ENCODE measurements around the gene RAF1.

Gene RAF1

DNA sequence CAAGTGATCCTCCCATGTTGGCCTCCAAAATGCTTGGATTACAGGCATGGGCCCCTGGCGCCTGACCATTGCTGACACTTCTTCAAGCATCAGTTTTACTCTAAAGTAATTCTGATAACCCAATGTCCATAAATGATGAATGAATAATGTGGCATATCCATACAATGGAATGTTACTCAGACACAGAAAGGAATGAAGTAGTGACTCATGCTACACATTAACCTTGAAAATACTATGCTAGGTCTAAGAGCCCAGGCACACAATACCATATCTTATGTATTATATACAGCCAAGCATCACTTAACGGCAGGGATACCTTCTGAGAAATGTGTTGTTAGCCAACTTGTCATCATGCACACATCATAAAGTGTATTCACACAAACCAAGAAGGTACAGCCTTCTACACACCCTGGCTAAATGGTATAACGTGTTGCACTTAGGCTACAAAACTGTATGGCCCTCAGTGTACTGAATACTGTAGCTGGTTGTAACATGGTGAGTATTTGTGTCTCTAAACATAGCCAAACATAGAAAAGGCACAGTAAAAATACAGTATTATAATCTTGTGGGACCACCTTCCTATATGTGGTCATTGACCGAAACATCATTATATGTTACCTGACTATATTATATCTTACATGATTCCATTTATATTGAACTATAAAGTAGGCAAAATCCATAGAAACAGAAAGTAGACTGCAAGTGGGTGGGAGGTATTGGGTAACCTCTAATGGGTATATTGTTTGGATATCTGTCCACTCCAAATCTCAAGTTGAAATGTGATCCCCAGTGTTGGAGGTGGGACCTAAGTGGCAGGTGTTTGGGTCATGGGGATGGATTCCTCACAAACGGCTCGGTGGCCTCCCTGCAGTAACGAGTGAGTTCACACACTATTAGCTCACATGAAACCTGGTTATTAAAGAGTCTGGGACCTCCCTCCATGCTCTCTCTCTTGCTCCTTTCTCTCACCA lies 75.6 kb downstream of the RAF1 start:
- no peak for DNase-seq

DNA sequence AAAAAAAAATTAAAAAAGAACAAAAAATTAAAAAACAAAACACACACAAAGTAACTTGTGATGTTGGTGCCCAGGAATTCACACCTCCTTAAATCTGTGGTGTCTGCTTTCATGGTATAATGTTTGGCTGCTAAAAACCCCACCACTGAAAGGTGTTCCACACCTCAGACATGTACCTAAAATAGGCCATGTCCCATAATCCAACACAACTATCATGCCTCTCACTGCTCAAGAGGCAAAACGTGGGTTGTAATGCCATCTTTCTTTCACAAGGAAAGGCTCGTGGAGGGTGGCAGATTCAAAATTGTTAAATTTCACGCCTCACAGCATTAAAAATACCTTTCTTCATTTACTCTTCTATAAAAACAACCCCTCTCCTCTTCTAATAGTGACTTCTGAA lies 77.5 kb downstream of the RAF1 start:
- no peak for DNase-seq

DNA sequence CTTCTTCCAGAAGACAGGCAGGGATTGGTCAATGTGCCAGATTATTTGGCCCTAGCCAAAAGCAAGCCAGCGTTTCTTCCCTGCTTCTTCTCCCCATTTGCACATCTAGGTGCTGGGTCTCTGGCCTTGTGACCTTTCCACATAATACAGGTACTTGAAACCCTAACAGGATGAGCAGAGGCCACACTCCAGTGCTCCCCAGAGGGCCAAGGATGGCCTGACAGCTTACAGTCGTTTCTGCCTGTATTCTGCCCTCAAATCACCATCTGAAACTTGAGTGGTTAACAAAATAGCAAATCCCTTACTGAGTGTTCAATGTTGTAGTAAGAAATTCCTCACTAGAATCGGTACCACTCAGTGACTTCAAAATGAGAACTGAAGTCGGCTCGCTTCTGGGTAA lies 77.9 kb downstream of the RAF1 start:
- DNase-seq = no peak

DNA sequence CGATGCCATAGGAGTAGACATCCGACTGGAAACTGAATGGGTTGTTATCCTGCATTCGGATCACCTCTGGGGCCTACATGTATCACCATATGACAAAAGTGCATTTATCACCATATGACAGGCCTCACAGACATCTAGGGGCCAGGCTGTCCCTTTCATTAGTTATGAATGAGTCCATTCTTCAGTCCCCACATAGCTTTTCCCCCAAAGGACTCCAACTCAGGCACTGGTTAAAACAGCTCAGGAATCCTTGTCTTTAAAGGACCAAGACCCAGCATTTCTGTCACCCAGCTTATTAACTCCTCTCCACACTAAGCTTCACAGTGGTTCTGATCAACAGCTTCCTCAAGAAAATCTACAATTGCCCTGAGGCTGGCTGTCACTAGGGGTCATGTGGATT lies 78.7 kb downstream of the RAF1 start:
- no peak for DNase-seq

DNA sequence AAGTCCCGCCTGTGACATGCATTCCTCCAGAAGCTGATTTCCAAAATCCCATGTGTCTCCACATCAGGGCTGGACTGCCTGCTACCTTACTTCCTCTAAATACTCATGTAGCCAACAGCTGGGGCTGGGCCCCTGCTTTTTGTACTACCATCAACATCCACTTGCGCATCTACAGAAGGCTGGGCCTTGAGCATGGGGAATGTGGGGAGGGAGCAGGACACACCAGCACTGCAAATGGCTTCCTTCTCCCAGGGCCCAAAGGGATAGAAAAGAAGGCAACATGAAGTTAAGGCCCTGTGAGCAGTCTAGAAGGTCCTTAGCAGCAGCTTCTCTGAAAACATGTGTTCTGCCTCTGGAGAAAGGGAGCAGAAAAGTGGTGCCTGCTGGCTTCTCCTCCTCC lies 79.8 kb downstream of the RAF1 start:
- no peak for DNase-seq

DNA sequence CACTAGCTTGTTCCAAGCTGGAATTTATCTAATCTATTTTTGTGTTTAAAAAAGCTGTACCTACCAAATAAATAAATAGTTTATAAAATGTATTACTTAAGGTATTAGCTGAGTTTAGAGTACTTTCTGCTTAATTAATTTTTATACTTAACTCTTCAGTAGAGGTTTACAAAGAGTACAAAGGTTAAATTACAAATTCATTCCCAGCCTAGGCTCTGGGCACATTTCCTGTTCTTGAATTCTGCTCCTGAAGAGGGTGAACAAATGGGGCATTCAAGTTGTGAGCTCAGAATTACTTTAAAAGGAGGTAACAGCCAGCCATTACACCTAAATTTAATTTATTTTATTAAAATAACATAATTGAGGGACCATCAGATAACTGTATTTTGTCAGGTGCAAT lies 80.6 kb downstream of the RAF1 start:
- DNase-seq = no peak

DNA sequence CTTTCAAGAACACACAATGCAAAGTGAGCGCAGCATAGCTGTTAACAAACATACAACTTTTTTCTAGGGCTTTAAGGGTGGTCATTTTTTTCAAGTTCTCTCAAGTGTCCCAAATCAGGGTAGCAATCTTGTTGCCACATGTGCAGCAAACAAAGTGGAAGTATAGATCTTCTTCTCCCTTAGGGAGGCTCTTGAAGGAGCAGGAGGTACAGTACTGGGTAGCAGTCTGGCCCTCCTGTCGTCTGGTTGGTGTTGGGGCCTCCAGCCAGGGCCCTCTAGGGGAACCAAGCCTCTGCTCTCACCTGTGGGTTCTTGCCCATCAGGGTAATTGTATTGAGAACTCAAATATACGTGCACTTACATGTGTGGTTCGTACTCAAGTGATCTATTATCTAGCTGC lies 81.2 kb downstream of the RAF1 start:
- DNase-seq = no peak

DNA sequence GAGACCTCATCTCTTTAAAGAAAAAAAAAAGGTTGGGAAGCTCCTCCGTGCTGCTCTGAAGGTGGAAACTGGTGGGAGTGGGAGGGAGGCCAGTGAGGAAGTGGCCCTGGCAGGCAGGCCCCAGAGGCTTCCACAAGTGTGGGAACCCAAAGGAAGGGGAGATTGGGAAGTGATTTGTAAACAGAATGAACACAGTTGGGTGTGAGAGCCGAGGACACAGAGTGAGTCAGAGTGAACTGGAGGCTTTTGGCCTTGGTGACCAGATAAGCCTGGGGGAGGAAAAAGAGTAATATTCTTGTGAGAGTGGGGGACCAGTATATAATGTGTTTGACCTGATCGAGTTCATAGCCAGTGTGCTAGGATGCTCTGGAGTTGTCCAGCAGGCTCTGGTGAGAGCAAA lies 84.0 kb downstream of the RAF1 start:
- no peak for DNase-seq

DNA sequence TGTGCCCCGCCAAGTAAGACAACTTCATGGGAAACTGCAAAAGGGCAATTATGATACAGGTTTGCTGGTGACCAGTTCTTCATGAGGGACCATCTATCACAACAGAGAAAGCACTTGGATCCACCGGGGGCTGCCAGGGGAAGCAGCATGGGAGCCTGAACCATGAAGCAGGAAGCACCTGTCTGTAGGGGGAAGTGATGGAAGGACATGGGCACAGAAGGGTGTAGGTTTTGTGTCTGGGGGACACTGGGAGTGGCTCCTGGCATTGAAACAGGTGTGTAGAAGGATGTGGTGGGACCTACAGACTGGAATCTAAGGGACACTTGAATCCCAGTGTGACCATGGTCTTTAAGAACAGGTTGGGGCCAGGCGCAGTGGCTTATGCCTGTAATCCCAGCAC lies 84.5 kb downstream of the RAF1 start:
- no peak for DNase-seq

DNA sequence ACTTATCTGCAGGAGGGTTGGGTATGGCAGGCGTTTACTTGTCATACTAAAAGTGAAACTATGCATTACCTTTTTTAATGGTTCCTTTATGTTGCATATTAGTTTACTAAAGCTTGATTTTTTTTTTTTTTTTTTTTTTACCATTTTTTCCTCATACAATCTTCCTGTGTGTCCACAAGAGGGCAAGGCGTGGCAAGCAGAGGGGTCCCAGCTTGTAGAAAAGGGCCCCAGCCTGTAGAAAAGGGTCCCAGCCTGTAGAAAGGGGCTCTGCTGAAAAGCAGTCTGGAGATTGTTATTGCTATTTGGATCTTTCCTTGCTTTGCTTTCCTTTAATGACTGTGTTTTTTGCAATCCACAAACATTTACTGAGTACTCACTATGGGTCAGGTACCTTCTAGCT lies 85.2 kb downstream of the RAF1 start:
- DNase-seq = no peak

DNA sequence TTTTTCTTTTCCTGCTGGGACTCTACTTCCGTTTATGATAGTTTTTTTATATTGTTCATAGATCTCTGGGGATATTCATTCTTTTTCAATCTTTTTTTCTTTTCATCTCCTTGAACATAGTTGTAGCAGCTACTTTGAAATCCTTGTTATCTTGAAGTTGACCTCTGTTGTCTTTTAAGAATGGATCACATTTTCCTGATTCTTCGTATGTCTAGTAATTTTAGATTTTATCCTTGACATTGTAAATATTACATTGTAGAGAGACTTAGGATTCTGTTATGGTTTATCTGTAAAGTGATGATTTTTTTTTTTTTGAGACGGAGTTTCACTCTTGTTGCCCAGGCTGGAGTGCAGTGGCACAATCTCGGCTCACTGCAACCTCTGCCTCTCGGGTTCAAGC lies 86.5 kb downstream of the RAF1 start:
- DNase-seq = no peak

DNA sequence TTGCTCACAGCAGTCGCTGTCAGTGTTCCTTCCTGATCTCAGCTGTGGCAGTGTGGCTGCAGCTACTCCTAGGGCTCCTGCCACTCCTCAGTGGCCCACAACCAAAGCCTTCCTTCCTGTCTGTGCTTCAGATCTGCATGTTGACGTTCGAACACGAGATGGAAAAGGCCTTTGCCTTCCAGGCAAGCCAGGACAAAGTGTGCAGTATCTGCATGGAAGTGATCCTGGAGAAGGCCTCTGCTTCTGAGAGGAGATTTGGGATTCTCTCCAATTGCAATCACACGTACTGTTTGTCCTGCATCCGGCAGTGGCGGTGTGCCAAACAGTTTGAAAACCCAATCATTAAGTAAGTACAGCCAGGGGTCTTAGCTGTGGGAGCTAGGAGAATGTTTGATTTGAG lies 89.3 kb downstream of the RAF1 start:
- DNase-seq = no peak

DNA sequence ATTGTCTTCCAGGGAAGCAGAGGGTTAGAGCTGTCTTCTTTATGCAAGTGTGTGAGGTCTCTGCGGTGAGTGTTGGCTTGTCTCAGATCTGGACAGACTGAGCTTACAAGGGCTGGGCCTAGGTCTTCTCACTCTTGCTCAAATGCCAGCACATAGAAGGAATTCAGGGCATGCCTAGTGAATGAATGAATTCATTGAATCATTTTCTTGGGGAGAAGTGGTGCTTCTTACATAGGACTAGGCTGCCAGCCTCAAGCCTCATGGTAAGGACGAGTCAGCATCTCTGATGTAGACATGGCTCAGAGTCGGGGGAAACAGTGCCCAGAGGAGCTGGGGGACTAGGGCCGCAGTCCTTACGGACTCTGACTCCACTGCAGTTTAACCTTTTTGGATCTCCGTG lies 89.8 kb downstream of the RAF1 start:
- DNase-seq = no peak

DNA sequence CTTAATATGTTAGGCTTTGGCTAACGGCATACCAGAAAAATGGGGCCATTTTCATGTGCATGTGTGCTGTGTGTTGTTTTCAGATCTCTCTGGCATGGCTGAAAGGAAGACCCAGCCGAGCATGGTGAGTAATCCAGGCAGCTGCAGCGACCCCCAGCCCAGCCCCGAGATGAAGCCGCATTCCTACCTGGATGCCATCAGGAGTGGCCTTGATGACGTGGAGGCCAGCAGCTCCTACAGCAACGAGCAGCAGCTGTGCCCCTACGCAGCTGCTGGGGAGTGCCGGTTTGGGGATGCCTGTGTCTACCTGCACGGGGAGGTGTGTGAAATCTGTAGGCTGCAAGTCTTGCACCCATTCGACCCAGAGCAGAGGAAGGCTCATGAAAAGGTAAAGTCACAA lies 91.9 kb downstream of the RAF1 start:
- no peak for DNase-seq

DNA sequence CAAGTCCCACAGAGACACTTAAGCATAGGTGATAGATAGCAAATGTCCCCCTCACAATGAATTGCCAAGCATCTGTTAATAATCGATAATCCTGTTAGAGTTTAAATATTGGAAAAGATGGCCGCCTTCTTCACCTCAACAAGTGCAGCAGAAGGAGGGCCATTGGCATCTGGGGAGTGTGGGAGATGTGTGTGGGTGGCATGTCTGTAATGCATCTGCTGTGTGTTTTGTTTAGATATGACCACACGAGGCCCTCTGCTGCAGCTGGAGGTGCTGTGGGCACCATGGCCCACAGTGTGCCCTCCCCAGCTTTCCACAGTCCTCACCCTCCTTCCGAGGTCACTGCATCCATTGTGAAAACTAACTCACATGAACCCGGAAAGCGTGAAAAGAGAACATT lies 94.1 kb downstream of the RAF1 start:
- DNase-seq = no peak

DNA sequence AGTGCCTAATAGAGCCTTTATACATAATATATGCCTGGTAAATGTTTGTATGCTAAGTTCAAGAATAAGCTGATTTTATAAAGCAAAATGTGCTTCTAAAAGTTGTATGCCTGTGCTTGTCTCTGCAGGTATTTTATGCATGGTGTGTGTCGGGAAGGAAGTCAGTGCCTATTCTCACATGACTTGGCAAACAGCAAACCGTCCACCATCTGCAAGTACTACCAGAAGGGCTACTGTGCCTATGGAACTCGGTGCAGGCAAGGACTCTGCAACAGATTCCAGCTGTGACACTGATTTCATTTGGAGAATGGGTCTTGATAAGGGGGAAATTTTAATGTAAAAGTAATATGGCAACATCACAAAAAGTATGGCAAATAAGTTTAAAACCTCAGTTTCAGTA lies 95.2 kb downstream of the RAF1 start:
- no peak for DNase-seq

DNA sequence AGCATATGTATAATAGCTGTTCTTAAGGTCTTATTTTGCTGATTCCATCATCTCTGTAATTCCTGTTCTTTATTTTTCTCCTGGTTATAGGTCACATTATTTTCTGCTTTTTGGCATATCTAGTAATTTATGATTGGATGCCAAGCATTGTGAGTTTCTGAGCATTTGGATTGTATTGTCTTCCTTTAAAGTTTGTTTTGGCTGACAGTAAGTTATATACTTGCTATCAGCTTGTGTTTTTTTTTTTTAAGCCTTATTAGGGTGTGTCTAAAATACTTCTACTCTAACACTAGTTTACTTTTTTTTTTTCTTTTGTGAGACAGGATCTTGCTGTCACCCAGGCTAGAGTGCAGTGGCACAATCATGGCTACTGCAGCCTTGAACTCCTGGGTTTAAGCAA lies 96.9 kb downstream of the RAF1 start:
- no peak for DNase-seq

DNA sequence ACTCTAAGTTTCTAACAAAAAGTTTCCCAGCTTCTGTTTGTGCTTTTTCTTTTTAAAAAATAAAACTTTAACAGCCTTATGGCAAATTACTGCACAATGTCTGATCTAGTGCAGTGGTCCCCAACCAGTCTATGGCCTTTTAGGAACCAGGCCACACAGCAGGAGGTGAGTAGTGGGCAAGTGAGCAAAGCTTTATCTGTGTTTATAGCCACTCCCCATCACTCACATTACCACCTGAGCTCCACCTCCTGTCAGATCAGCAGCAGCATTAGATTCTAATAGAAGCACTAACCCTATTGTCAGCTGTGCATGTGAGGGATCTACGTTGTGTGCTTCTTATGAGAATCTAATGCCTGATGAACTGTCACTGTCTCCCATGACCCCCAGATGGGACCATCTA lies 101.5 kb downstream of the RAF1 start:
- no peak for DNase-seq

DNA sequence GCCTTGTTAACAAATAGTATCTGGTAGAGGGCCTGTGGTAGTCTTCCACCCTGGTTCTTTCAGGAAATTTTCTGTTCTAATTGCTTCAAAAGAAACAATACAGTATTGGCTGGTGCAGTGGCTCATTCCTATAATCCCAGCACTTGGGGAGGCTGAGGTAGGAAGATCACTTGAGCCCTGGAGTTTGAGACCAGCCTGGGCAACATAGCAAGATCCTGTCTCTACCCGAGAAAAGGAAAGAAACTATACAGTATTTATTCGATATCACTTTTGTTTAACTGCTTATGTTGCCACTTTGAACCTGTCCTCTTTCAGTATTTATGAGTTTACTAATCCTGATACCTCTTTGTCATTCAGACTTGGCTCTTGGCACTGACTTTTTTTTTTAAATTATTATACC lies 102.5 kb downstream of the RAF1 start:
- no peak for DNase-seq

DNA sequence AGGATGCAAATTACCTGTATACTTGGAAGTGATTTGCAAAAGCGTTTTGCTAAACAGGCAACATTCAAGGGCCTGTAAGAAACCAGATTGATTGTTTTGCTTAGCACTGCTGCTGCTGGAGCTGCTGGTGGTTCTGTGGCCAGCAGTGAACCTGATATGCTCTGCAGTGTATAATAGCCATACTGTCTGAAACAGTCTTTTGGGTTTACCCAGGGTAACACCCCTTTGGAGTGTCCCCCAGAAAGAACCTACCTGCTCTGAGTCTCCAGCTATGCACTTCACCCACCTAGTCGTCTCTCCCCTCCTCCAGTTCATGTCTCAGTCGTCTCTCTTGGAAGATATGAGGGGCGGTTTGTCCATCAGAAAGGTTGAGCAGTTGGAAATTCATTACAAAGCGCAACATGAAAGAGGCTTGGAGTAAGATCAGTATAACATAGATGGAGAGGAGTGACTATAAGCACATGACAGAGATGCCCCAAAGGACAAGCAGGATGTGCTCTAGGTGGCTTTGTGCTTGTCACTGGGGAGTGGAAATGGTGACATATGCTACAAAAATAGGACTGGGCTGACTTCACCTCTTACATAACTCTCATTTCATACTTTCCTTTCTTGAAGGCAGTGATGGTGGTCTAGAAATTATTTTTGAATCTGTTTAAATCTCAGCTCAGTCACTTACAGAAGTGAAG lies 103.3 kb downstream of the RAF1 start:
- DNase-seq = no peak

DNA sequence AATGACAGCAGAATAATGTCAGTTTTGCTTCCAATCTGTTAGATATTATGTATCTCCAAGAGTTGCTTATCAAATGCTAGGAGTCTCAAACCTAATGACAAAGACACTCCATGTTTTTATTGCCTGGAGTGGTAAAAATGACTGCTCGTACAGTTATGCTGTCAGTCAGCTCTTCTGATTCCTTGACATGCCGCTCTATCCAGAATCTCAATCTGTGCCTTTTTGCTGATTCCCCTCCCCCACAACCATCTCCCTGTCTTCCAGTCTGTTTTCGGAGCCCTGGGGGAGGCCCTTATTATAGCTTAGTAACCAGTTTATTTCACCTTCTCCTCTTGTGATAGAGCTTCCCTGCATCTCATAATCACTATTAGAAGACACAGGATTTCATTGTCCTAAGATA lies 104.4 kb downstream of the RAF1 start:
- DNase-seq = no peak

DNA sequence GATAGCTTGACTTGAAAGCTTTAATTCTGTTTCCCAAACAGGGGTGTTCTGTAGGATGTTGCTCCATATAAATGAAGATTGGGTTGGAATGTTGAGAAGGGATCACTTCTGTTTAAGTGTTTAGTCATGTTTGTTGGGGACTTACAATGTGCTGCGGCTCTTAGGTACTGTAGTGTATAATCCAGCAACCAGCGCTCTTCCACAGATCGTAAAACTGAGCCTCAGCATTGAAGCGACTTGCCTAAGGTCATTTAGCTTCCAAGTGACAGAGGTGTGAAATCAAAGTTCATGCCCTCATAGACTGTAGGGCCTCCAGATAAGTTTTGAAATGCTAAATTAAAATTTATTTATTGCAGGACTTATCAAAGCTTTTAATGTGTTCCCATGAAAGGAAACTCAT lies 105.2 kb downstream of the RAF1 start:
- DNase-seq = no peak

DNA sequence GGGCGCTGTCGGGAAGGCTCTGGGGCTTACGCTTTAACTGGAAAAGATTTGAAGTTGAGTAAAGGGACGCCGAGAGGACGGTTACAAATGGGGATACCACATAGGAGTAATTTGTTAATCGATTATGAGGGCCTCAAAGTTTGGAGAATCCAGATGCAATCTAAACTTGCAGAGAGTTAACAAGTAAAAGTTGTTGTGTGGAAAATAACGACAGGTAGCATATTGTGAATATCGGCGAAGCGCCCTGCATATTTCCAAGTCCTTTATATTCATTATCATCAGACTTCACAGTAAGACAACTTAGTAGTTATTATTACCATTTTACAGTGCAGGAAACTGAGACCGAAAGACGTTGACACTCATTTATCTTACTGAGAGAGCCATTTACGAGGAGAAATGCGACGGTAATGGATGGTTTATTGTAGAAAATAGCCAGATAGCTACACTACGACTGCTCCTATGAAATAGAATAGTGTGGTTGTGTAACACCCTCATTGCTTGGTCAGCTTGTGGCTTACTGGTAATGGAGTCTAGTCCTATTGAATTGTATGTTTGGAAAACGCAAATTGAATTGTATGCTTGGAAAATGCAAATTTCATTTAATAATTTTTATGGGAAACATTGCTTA lies 106.3 kb downstream of the RAF1 start:
- no peak for DNase-seq
